ENCODE measurements around the gene TRIO.
A peak's percentile ranks its signal among the peaks of the same experiment; 100 is the strongest.

The TRIO gene

DNA sequence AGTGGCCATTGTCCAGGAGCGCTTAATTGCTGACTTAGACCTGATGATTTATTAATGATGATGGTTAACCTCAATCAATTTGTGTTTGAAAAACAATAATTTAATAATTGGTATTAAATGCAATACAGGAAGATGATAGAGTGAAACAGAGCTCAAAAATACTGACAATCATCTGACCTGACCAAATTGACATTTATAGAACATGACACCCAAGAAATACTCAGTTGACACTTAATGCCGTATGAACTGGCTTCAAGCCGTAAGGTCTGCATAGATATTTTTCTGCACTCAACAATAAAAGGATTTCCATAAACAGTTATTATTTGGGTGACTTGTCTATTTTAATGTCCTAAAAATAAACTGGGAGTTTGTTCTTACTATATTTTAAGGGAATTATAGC, 159.2 kb downstream of the TRIO start:
- DNase-seq (ENCODE audit: low read depth): no peak
- no peak overlapping the region for H3K4me3 ChIP-seq (ENCODE audit: low read depth, low read length)
- TF ChIP-seq, protein P1, sequence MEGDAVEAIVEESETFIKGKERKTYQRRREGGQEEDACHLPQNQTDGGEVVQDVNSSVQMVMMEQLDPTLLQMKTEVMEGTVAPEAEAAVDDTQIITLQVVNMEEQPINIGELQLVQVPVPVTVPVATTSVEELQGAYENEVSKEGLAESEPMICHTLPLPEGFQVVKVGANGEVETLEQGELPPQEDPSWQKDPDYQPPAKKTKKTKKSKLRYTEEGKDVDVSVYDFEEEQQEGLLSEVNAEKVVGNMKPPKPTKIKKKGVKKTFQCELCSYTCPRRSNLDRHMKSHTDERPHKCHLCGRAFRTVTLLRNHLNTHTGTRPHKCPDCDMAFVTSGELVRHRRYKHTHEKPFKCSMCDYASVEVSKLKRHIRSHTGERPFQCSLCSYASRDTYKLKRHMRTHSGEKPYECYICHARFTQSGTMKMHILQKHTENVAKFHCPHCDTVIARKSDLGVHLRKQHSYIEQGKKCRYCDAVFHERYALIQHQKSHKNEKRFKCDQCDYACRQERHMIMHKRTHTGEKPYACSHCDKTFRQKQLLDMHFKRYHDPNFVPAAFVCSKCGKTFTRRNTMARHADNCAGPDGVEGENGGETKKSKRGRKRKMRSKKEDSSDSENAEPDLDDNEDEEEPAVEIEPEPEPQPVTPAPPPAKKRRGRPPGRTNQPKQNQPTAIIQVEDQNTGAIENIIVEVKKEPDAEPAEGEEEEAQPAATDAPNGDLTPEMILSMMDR (conservative IDR thresholded peaks at IDR 0.05; ENCODE audit: low read depth, low read length): no peak

DNA sequence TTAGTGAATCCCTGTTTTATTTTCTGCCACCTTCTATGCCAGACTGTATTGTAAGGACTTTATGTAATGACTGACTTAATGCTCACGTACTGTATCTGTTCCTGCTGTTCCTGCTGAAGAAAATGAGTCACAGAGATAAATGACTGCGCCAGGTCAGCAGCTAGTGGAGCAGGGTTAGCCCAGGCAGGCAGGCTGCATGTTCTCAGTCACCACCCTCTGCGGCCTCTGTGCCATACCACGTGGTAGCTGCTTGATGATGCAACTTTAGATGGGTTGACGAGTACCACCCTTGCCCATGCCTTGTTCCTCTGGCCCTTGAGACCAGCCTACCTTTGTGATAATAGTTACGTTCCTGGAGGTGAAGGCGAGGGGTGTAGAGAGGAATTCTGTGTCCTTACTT, 161.9 kb downstream of the TRIO start:
- TF ChIP-seq, protein P1 (conservative IDR thresholded peaks at IDR 0.05; ENCODE audit: low read depth, low read length): no peak
- peak; percentile 87 for DNase-seq (ENCODE audit: low read depth)
- no peak overlapping the region for H3K4me3 ChIP-seq (ENCODE audit: low read depth, low read length)

DNA sequence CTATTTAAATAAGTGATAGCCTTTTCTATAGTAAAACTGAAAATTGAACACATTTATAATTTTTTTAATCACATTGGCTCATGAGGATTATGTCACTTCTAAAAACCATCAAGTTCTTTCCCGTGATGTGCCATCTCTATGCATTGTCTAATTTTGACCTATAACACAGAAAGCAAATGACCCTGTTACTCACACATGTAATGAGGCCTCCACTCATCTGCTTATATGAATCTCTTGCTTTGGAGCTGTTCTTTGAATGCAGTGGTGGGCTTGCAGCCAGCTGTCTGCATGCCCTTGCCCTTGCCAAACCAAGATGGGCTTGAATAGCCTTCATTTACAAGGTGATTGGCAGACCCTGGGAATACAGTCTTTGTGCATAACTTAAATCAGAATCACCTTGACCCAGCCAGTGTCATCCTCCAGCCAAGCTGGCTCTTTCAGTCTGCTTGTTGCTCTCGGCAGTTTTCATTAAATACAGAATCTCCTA, 163.2 kb downstream of the TRIO start:
- no peak for DNase-seq (ENCODE audit: low read depth)
- H3K4me3 ChIP-seq (ENCODE audit: low read depth, low read length): no peak overlapping the region
- TF ChIP-seq, protein P1 (conservative IDR thresholded peaks at IDR 0.05; ENCODE audit: low read depth, low read length): no peak

DNA sequence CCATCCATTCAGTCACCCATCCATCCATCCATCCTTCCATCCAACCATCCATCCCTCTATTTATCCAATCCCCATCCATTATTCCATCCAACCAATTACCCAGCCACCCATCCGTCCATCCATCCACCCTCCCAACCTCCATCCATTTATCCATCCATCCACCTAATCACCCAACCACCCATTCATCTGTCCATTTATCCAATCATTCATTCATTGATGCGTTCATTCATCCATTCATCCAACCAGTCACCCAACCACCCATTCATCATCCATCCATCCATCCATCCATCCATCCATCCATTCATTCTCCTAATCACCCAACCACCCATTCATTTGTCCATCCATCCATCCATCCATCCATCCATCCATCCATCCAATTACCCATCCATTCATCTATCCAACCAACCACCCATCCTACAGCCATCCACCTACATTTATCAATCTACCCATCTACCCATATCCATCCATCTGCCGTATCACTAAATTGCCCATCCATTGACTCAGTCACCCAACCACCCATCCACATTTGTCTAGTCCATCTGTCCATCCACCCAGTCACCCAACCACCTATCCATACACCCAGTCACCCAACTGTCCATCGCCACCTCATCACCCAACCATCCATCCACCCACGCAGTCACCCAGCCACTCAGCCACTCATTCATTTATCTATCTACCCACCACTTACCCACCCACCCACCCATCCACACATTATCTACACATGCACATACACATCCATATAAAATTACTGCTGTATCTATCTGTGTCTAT, 165.4 kb downstream of the TRIO start:
- H3K4me3 ChIP-seq (ENCODE audit: low read depth, low read length): no peak overlapping the region
- TF ChIP-seq, protein P1 (conservative IDR thresholded peaks at IDR 0.05; ENCODE audit: low read depth, low read length): no peak
- DNase-seq (ENCODE audit: low read depth): no peak

DNA sequence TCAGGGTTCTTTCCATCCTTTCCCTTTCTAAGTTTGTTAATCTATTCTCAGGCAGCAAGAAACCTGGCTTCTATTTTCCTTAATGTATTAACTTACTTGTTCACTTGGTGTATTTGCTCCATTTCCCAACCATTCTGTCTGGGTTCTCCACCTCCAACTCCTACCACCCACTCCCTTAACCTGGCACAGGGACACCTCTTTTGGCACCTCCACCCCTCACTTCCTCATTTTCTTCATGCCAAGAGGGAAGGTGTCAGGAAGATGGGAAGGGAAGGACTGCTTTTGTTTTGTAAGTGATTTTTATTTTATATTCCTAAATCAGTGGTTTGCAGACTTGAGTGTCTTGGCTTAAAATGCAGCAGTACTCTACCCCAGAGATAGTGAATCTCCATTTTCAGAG, 166.1 kb downstream of the TRIO start:
- DNase-seq (ENCODE audit: low read depth): no peak
- TF ChIP-seq, protein P1 (conservative IDR thresholded peaks at IDR 0.05; ENCODE audit: low read depth, low read length): no peak
- H3K4me3 ChIP-seq (ENCODE audit: low read depth, low read length): no peak overlapping the region

DNA sequence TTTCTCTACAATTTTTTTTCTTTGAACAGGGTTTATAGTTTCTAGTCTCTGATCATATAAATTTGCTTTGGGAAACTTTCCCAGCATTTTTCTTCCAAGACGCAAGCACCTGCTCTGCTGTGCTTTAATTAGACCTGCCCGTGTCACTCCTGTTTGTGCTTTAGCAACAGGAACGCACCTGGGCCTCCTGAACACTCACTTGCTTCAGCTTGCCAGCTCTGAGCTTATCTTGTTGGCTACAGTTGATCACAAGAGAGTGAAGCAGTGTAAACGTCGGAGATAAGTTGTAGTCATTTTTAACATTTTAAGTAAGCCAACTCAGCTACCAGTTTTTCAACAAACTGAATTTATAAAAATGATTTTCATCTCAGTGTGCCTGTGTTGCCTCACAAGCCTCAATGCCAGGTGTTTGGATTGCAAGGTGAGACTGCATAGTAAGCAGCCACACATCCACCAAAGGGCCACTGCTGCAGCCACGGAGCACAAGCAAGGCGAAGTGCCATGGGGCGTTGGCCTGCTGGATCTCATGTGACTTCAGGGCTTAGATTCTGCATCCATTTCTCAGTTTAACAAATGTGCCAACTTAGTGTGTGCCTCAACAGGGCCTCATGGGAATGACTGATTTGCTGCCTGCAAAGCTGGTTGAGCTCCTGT, 166.9 kb downstream of the TRIO start:
- H3K4me3 ChIP-seq (ENCODE audit: low read depth, low read length): no peak overlapping the region
- TF ChIP-seq, protein P1 (conservative IDR thresholded peaks at IDR 0.05; ENCODE audit: low read depth, low read length): no peak
- no peak for DNase-seq (ENCODE audit: low read depth)

Measured in choroid plexus epithelial cell (primary cell).